K562 treated with DMSO at 1 percent for 48 hours (cell line): ENCODE results near the gene SEMA3F. TPM values are rescaled to one million over a fixed set of nuclear protein-coding genes. Genes with fewer than 3 reads are reported as not detected.

Experiments used
- total RNA-seq: library from RNA; unstranded; fragments of 300-600 nt; gene quantifications from 2 replicates; pipeline ENCODE4 v1.2.3, GENCODE V29; 2022; ENCODE audit warnings: low replicate concordance; ENCODE audit errors: extremely low read depth

The SEMA3F gene
- total RNA-seq = not detected in 2 replicates

GRCh38 chr3:50154840-50155490, at the start of gene SEMA3F:
Gene SEMA3F, plus strand, starts transcription at chr3:50155324. Its CDS starts 4,299 bp downstream, at chr3:50159623.

GRCh38 chr3:50190936-50191660, 36.0 kb downstream of the SEMA3F start, which contains the start of gene GNAT1:
Gene GNAT1, plus strand, starts transcription at chr3:50191610. Its CDS starts 116 bp downstream, at chr3:50191726.

GRCh38 chr3:50204804-50205412, 49.8 kb downstream of the SEMA3F start, which contains the start of gene SLC38A3:
Gene SLC38A3, plus strand, starts transcription at chr3:50205271. Its CDS starts 8,929 bp downstream, at chr3:50214200.

GRCh38 chr3:50235716-50236483, 80.8 kb downstream of the SEMA3F start, which contains the start of gene GNAI2:
Gene GNAI2, plus strand, starts transcription at chr3:50236204. Its CDS starts 132 bp downstream, at chr3:50236336.

Other genes with a start within 250 kb of the SEMA3F start
- gene MON1A, start 225.5 kb upstream of the SEMA3F start, total RNA-seq = not detected in 2 replicates
- gene RBM6, start 215.2 kb upstream of the SEMA3F start, total RNA-seq = not detected in 2 replicates
- gene RBM5, start 66.4 kb upstream of the SEMA3F start, total RNA-seq = not detected in 2 replicates
- gene GNAT1, start 36.3 kb downstream of the SEMA3F start, total RNA-seq = not detected in 2 replicates
- gene SLC38A3, start 49.9 kb downstream of the SEMA3F start, total RNA-seq = not detected in 2 replicates
- not detected in 2 replicates for gene GNAI2, start 80.9 kb downstream of the SEMA3F start, total RNA-seq
- gene SEMA3B, start 113.8 kb downstream of the SEMA3F start, total RNA-seq = not detected in 2 replicates
- gene LSMEM2, start 123.8 kb downstream of the SEMA3F start, total RNA-seq = not detected in 2 replicates
- not detected in 2 replicates for gene IFRD2, start 137.1 kb downstream of the SEMA3F start, total RNA-seq
- gene HYAL3, start 144.1 kb downstream of the SEMA3F start, total RNA-seq = not detected in 2 replicates
- gene NAA80, start 144.1 kb downstream of the SEMA3F start, total RNA-seq = not detected in 2 replicates
- gene HYAL1, start 148.2 kb downstream of the SEMA3F start, total RNA-seq = not detected in 2 replicates
- gene HYAL2, start 167.4 kb downstream of the SEMA3F start, total RNA-seq = not detected in 2 replicates
- gene TUSC2, start 172.9 kb downstream of the SEMA3F start, total RNA-seq = not detected in 2 replicates
- not detected in 2 replicates for gene RASSF1, start 185.5 kb downstream of the SEMA3F start, total RNA-seq
- not detected in 2 replicates for gene ZMYND10, start 190.4 kb downstream of the SEMA3F start, total RNA-seq
- gene NPRL2, start 195.5 kb downstream of the SEMA3F start, total RNA-seq = not detected in 2 replicates
- gene CYB561D2, start 195.5 kb downstream of the SEMA3F start, total RNA-seq = not detected in 2 replicates
- not detected in 2 replicates for gene TMEM115, start 204.2 kb downstream of the SEMA3F start, total RNA-seq